Hepatocyte (in vitro differentiated cells): ENCODE data around the gene ARID2. TPM values are rescaled to one million over a fixed set of nuclear protein-coding genes. Genes with fewer than 3 reads are reported as not detected.

ENCODE experiments used
- DNase-seq: peaks from one replicate; pipeline ENCODE4 v3.0.0-alpha.2; 2016; ENCODE audit warnings: low spot score
- H2AFZ ChIP-seq: fragments of 200-600 bp; sonication (generic); 2 replicates; pipeline ENCODE4 v1.6.0; 2016; ENCODE audit warnings: antibody characterized with exemption, mild to moderate bottlenecking
- H3K27ac ChIP-seq: fragments of 200-600 bp; sonication (generic); 2 replicates; pipeline ENCODE4 v1.5.1; 2016; ENCODE audit warnings: mild to moderate bottlenecking
- H3K27me3 ChIP-seq: fragments of 200-600 bp; sonication (generic); 2 replicates; pipeline ENCODE4 v1.6.1; 2016
- H3K36me3 ChIP-seq: fragments of 200-600 bp; sonication (generic); replicated peaks from 2 replicates; pipeline ENCODE4 v1.5.1; 2016; ENCODE audit warnings: low read depth; ENCODE audit not compliant: insufficient read depth
- H3K4me1 ChIP-seq: fragments of 200-600 bp; sonication (generic); 2 replicates; pipeline ENCODE4 v1.5.1; 2016; ENCODE audit warnings: mild to moderate bottlenecking, moderate library complexity; ENCODE audit not compliant: insufficient read depth
- H3K4me2 ChIP-seq: fragments of 200-600 bp; sonication (generic); 2 replicates; pipeline ENCODE4 v1.6.0; 2016
- H3K4me3 ChIP-seq: fragments of 200-600 bp; sonication (generic); 2 replicates; pipeline ENCODE4 v1.5.1; 2016; ENCODE audit warnings: mild to moderate bottlenecking
- H3K79me2 ChIP-seq: fragments of 200-600 bp; sonication (generic); 2 replicates; pipeline ENCODE4 v1.6.0; 2017; ENCODE audit warnings: mild to moderate bottlenecking
- H3K9me2 ChIP-seq: fragments of 200-600 bp; sonication (generic); replicated peaks from 2 replicates; pipeline ENCODE4 v1.6.0; 2017; ENCODE audit warnings: mild to moderate bottlenecking; ENCODE audit not compliant: insufficient read depth
- H3K9me3 ChIP-seq: fragments of 200-600 bp; sonication (generic); 2 replicates; pipeline ENCODE4 v1.5.1; 2016; ENCODE audit warnings: low read depth, mild to moderate bottlenecking
- H4K20me1 ChIP-seq: fragments of 200-600 bp; sonication (generic); 2 replicates; pipeline ENCODE4 v1.6.0; 2016; ENCODE audit warnings: mild to moderate bottlenecking; ENCODE audit not compliant: insufficient read depth, poor library complexity, severe bottlenecking
- EZH2 ChIP-seq: fragments of 200-600 bp; sonication (generic); IDR thresholded peaks from 2 replicates; pipeline ENCODE4 v1.6.1; 2016; ENCODE audit warnings: antibody characterized with exemption, mild to moderate bottlenecking, borderline replicate concordance
- EZH2phosphoT487 ChIP-seq: fragments of 200-600 bp; sonication (generic); IDR thresholded peaks from one replicate; pipeline ENCODE4 v1.6.1; 2018; ENCODE audit warnings: antibody characterized with exemption, mild to moderate bottlenecking, low read depth, moderate library complexity; ENCODE audit not compliant: unreplicated experiment, severe bottlenecking
- WGBS: methylation state at CpG from one replicate; pipeline ENCODE4 v1.1.6; 2016; ENCODE audit warnings: low lambda C conversion rate; ENCODE audit errors: missing lambda C conversion rate; 5-methylcytosine and 5-hydroxymethylcytosine counted together
- polyA plus RNA-seq: library from polyadenylated mRNA; unstranded; fragments of >200 nt; fragmentation: Nextera tagmentation; extraction: Ambion mirVana; gene quantifications from 2 replicates; pipeline ENCODE4 v1.2.1, GENCODE V29; 2016
- total RNA-seq: library from RNA; depleted of rRNA; stranded (reverse); fragments of >200 nt; gene quantifications from 2 replicates; pipeline ENCODE4 v1.2.3, GENCODE V29; 2014
- TF ChIP-seq, protein P1 (sequence below): fragments of 200-600 bp; sonication (generic); IDR thresholded peaks from 2 replicates; pipeline ENCODE4 v1.5.1; 2016; ENCODE audit warnings: antibody characterized with exemption, mild to moderate bottlenecking; ENCODE audit not compliant: poor library complexity

The ARID2 gene
- total and polyA plus RNA-seq, 2 experiments from 2014 or later: 11.9 to 29.7 TPM

DNA sequence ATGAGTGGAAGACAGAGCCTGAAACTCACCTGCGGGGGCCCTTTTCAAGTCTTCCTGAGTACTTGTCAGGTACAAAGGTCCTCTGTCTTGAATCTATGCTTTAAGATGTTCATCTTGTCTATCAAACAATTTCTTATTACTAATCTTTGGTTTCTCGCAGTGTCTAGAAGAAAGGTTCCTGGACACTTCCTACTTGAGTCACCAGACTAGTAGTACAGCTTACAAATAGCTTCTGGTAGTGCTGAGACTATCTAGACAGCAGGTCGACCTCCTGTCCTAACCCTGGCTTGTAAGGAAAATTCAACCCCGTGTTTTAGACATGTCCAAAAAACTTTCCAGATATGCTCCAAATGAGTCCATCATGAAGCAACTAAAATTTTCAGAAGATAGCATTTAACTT lies 11.2 kb upstream of the ARID2 start:
- Histone ChIP-seq H3K27me3 (no peaks in the 10 kb centered on the region), H3K4me3 (no peak overlapping the region), H3K4me1 (no peaks in the 10 kb centered on the region), H4K20me1 (peaks cover 5% of the 10 kb centered on the region), H3K4me2 (no peak overlapping the region), H3K9me2 (no peaks in the 10 kb centered on the region), H3K27ac (no peak overlapping the region), H2AFZ (no peak overlapping the region), H3K9me3 (no peaks in the 10 kb centered on the region), H3K79me2 (peaks cover 48% of the 10 kb centered on the region), H3K36me3 (no peaks in the 10 kb centered on the region)
- no peak for TF ChIP-seq EZH2phosphoT487
- TF ChIP-seq, protein P1, sequence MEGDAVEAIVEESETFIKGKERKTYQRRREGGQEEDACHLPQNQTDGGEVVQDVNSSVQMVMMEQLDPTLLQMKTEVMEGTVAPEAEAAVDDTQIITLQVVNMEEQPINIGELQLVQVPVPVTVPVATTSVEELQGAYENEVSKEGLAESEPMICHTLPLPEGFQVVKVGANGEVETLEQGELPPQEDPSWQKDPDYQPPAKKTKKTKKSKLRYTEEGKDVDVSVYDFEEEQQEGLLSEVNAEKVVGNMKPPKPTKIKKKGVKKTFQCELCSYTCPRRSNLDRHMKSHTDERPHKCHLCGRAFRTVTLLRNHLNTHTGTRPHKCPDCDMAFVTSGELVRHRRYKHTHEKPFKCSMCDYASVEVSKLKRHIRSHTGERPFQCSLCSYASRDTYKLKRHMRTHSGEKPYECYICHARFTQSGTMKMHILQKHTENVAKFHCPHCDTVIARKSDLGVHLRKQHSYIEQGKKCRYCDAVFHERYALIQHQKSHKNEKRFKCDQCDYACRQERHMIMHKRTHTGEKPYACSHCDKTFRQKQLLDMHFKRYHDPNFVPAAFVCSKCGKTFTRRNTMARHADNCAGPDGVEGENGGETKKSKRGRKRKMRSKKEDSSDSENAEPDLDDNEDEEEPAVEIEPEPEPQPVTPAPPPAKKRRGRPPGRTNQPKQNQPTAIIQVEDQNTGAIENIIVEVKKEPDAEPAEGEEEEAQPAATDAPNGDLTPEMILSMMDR: no peak
- no peak for TF ChIP-seq EZH2
- WGBS: 88% methylated on average over 4 of the region's 4 CpGs
- DNase-seq: no peak

DNA sequence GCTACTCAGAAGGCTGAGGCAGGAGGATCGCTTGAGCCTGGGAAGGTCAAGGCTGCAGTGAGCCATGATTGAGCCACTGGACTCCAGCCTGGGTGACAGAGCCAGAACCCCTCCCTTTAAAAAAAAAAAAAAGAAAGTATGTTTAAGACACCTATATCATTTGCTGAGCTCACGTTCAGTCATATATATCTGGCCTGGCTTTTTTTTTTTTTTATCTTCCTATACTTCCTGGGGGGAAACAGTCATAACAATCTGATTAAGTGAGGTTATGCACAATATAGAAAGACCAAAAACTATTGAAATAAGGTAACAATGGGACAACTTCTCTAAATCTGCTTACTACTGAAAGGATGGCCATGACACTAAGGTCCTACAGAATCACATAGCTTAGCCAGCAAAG lies 9.4 kb upstream of the ARID2 start:
- Histone ChIP-seq H3K9me3 (no peaks in the 10 kb centered on the region), H3K36me3 (no peaks in the 10 kb centered on the region), H3K4me1 (no peaks in the 10 kb centered on the region), H3K4me3 (no peak overlapping the region), H3K4me2 (no peak overlapping the region), H2AFZ (no peak overlapping the region), H3K79me2 (peaks cover 63% of the 10 kb centered on the region), H3K27ac (no peak overlapping the region), H4K20me1 (peaks cover 16% of the 10 kb centered on the region), H3K9me2 (no peaks in the 10 kb centered on the region), H3K27me3 (no peaks in the 10 kb centered on the region)
- TF ChIP-seq, protein P1: no peak
- no peak for TF ChIP-seq EZH2
- TF ChIP-seq EZH2phosphoT487: no peak
- DNase-seq: no peak
- 97% methylated on average over 2 of the region's 2 CpGs for WGBS

DNA sequence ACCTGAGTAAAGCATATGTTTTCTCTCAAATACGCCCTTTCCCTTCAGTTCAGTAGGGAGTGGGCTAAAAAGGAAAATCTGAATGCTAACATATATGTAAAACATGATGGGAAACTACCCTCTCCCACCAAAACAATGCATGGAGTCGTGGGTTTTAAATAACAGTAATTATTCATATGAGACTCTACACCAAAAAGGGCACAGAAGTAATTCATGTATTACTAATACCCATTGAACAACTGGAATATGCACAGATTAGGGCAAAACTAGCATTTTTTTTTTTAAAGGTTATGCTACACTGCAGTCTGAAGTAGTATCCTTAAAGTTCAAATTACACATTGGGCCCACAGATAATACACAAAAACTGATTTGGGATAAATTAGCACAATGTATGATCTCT lies 8.1 kb upstream of the ARID2 start:
- no peaks in the 10 kb centered on the region for H3K9me2 ChIP-seq
- H3K79me2 ChIP-seq: peaks cover 75% of the 10 kb centered on the region
- H2AFZ ChIP-seq: no peak overlapping the region
- peaks cover 18% of the 10 kb centered on the region for H4K20me1 ChIP-seq
- no peak for DNase-seq
- no peaks in the 10 kb centered on the region for H3K4me1 ChIP-seq
- H3K27me3 ChIP-seq: no peaks in the 10 kb centered on the region
- H3K27ac ChIP-seq: no peak overlapping the region
- H3K4me3 ChIP-seq: no peak overlapping the region
- no peaks in the 10 kb centered on the region for H3K36me3 ChIP-seq
- TF ChIP-seq, protein P1: no peak
- TF ChIP-seq EZH2: no peak
- TF ChIP-seq EZH2phosphoT487: no peak
- 88% methylated on average over 2 of the region's 2 CpGs for WGBS
- H3K4me2 ChIP-seq: no peak overlapping the region
- H3K9me3 ChIP-seq: no peaks in the 10 kb centered on the region

DNA sequence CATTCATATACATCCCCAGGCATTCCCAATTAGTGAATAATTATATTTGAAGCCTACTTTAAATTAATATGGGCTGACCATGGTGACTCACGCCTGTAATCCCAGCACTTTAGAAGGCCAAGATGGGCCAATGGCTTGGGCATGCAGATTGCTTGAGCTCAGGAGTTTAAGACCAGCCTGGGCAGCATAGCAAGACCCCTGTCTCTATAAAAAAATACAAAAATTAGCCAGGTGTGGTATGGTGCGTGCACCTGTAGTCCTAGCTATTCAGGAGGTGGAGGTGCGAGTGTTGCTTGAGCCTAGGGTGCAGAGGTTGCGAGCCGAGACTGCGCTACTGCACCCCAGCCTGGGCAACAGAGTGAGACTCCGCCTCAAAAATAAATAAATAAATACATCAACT lies 7.6 kb upstream of the ARID2 start:
- 98% methylated on average over 7 of the region's 7 CpGs for WGBS
- Histone ChIP-seq H4K20me1 (peaks cover 18% of the 10 kb centered on the region), H3K4me3 (no peak overlapping the region), H3K27ac (no peak overlapping the region), H3K27me3 (no peaks in the 10 kb centered on the region), H3K4me2 (no peak overlapping the region), H3K9me3 (no peaks in the 10 kb centered on the region), H3K36me3 (no peaks in the 10 kb centered on the region), H3K9me2 (no peaks in the 10 kb centered on the region), H2AFZ (no peak overlapping the region), H3K4me1 (no peaks in the 10 kb centered on the region), H3K79me2 (peaks cover 77% of the 10 kb centered on the region)
- no peak for DNase-seq
- no peak for TF ChIP-seq EZH2phosphoT487
- TF ChIP-seq, protein P1: no peak
- no peak for TF ChIP-seq EZH2
